Mononuclear cell (primary cell): ENCODE measurements around the gene CALML6. TPM values are rescaled to one million over a fixed set of nuclear protein-coding genes. Genes with fewer than 3 reads are reported as not detected.

Experiments used
- total RNA-seq: library from RNA; depleted of rRNA; stranded (reverse); fragments of >200 nt; gene quantifications from one replicate; pipeline ENCODE4 v1.2.3, GENCODE V29; 2012

Gene CALML6
- total RNA-seq, 1 donor, result not detected

Other genes starting within 250 kb of the CALML6 start
- gene SLC35E2B, start 222.5 kb upstream of the CALML6 start, total RNA-seq, result 20.5 TPM
- 27.9 TPM for gene CDK11A, start 190.9 kb upstream of the CALML6 start, total RNA-seq
- 28.1 TPM for gene NADK, start 136.8 kb upstream of the CALML6 start, total RNA-seq
- 101 TPM for gene GNB1, start 24.2 kb upstream of the CALML6 start, total RNA-seq
- 0.31 TPM for gene TMEM52, start 4.0 kb downstream of the CALML6 start, total RNA-seq
- under 0.01 TPM for gene CFAP74, start 88.5 kb downstream of the CALML6 start, total RNA-seq
- gene GABRD, start 104.1 kb downstream of the CALML6 start, total RNA-seq, result not detected
- gene PRKCZ, start 135.2 kb downstream of the CALML6 start, total RNA-seq, result 4.6 TPM